ENCODE results near the gene MYH9.
"Not testable (repeated sequence)": the region's sequence is repeated elsewhere in the genome, so short reads cannot be mapped to it uniquely, and the experiment has no call there.

Gene MYH9

GRCh38 chr22:36413022-36413775 lies 25.4 kb upstream of the MYH9 start:
- DNase-seq (ENCODE audit: low spot score): no peak

- peak; percentile 49 for DNase-seq (ENCODE audit: low spot score)
Observed at GRCh38 chr22:36411589-36412258, 24.0 kb upstream of the MYH9 start.

- peak; percentile 96 for DNase-seq (ENCODE audit: low spot score)
Observed at GRCh38 chr22:36409911-36410756, 22.4 kb upstream of the MYH9 start.

GRCh38 chr22:36409554-36409910 lies 21.8 kb upstream of the MYH9 start:
- not testable (repeated sequence) for DNase-seq (ENCODE audit: low spot score)

GRCh38 chr22:36409056-36409455 lies 21.3 kb upstream of the MYH9 start:
- no peak for DNase-seq (ENCODE audit: low spot score)

GRCh38 chr22:36406721-36407120 lies 19.0 kb upstream of the MYH9 start:
- no peak for DNase-seq (ENCODE audit: low spot score)

GRCh38 chr22:36405671-36406538 lies 18.1 kb upstream of the MYH9 start:
- no peak for DNase-seq (ENCODE audit: low spot score)

- DNase-seq (ENCODE audit: low spot score): no peak
Observed at GRCh38 chr22:36405221-36405661, 17.5 kb upstream of the MYH9 start.

GRCh38 chr22:36404446-36404845 lies 16.7 kb upstream of the MYH9 start:
- DNase-seq (ENCODE audit: low spot score): no peak

- DNase-seq (ENCODE audit: low spot score): peak; percentile 77
Observed at GRCh38 chr22:36399472-36399778, 11.7 kb upstream of the MYH9 start.

GRCh38 chr22:36398601-36399471 lies 11.1 kb upstream of the MYH9 start:
- DNase-seq (ENCODE audit: low spot score): no peak

GRCh38 chr22:36397131-36398093 lies 9.6 kb upstream of the MYH9 start:
- no peak for DNase-seq (ENCODE audit: low spot score)

- DNase-seq (ENCODE audit: low spot score): no peak
Observed at GRCh38 chr22:36395915-36396314, 8.1 kb upstream of the MYH9 start.

- no peak for DNase-seq (ENCODE audit: low spot score)
Observed at GRCh38 chr22:36395055-36395849, 7.5 kb upstream of the MYH9 start.

GRCh38 chr22:36391638-36392037 lies 3.9 kb upstream of the MYH9 start:
- no peak for DNase-seq (ENCODE audit: low spot score)

GRCh38 chr22:36389122-36389521 lies 1.4 kb upstream of the MYH9 start:
- not testable (repeated sequence) for DNase-seq (ENCODE audit: low spot score)

- no peak for DNase-seq (ENCODE audit: low spot score)
Observed at GRCh38 chr22:36387709-36387958, 133 bp downstream of the MYH9 start.

GRCh38 chr22:36386900-36387708 lies 663 bp downstream of the MYH9 start:
- no peak for DNase-seq (ENCODE audit: low spot score)
